CD14-positive monocyte (primary cell): ENCODE data around the gene CIROP. TPM values are rescaled to one million over a fixed set of nuclear protein-coding genes. Genes with fewer than 3 reads are reported as not detected.

ENCODE experiments used
- DNase-seq, 3 donors: peaks; one replicate each; pipeline ENCODE4 v3.0.0-alpha.2; 2011 to 2022
- H2AFZ ChIP-seq: 2 replicates; pipeline ENCODE4 v1.6.0; 2012; ENCODE audit warnings: mild to moderate bottlenecking, low read depth, low read length, inconsistent platforms; ENCODE audit not compliant: insufficient read depth, poor library complexity, severe bottlenecking
- H3K27ac ChIP-seq, 2 donors: 1 replicate in 1 of 2; 2 replicates in 1 of 2; pipeline ENCODE4 v1.5.1; 2012 to 2013; ENCODE audit warnings: low read length in 2 of 2, control low read depth in 1 of 2, inconsistent platforms in 1 of 2, low read depth in 1 of 2, mild to moderate bottlenecking in 1 of 2
- H3K27me3 ChIP-seq, 2 donors: one replicate each; pipeline versions ENCODE4 v1.6.0 to v1.6.1; 2011 to 2013; ENCODE audit warnings: low read length in 2 of 2; ENCODE audit not compliant: control insufficient read depth in 2 of 2, insufficient read depth in 2 of 2
- H3K36me3 ChIP-seq, 2 donors: replicated peaks in 1 of 2; 1 replicate in 1 of 2; 2 replicates in 1 of 2; pipeline versions ENCODE4 v1.5.1 to v1.6.1; 2012 to 2013; ENCODE audit warnings: low read length in 2 of 2, control low read depth in 1 of 2, inconsistent platforms in 1 of 2, mild to moderate bottlenecking in 1 of 2; ENCODE audit not compliant: insufficient read depth in 2 of 2, control insufficient read depth in 1 of 2
- H3K4me1 ChIP-seq, 2 donors: 1 replicate in 1 of 2; 2 replicates in 1 of 2; pipeline versions ENCODE4 v1.5.1 to v1.6.1; 2012 to 2013; ENCODE audit warnings: low read length in 2 of 2, control low read depth in 1 of 2, inconsistent platforms in 1 of 2, mild to moderate bottlenecking in 1 of 2, moderate library complexity in 1 of 2; ENCODE audit not compliant: insufficient read depth in 2 of 2, control insufficient read depth in 1 of 2
- H3K4me2 ChIP-seq: replicated peaks from 2 replicates; pipeline ENCODE3; 2012; ENCODE audit warnings: low read length, moderate library complexity, mild to moderate bottlenecking; ENCODE audit not compliant: poor library complexity, severe bottlenecking; ENCODE audit errors: extremely low read depth
- H3K4me3 ChIP-seq, 3 experiments: fragments of 200-600 bp in 1 of 3; sonication (generic) in 1 of 3; replicated peaks in 1 of 3; 1 replicate in 2 of 3; 2 replicates in 1 of 3; pipeline ENCODE4 v1.5.1; 2011 to 2013; ENCODE audit warnings: low read length in 3 of 3, mild to moderate bottlenecking in 3 of 3, control low read depth in 2 of 3, low read depth in 2 of 3, inconsistent platforms in 1 of 3, moderate library complexity in 1 of 3
- H3K79me2 ChIP-seq: 2 replicates; pipeline ENCODE4 v1.6.0; 2012; ENCODE audit warnings: mild to moderate bottlenecking, control low read depth, inconsistent platforms, low read length, moderate library complexity; ENCODE audit not compliant: insufficient read depth
- H3K9ac ChIP-seq: 2 replicates; pipeline ENCODE4 v1.6.0; 2017; ENCODE audit warnings: low read length, mild to moderate bottlenecking; ENCODE audit not compliant: insufficient read depth, poor library complexity, severe bottlenecking
- H3K9me3 ChIP-seq, 2 donors: replicated peaks in 1 of 2; 1 replicate in 1 of 2; 2 replicates in 1 of 2; pipeline versions ENCODE4 v1.5.1 to v1.6.1; 2012 to 2013; ENCODE audit warnings: low read length in 2 of 2, control low read depth in 1 of 2; ENCODE audit not compliant: control insufficient read depth in 1 of 2, insufficient read depth in 1 of 2
- H4K20me1 ChIP-seq: 2 replicates; pipeline ENCODE4 v1.6.0; 2012; ENCODE audit warnings: mild to moderate bottlenecking, low read length, control low read depth, moderate library complexity; ENCODE audit not compliant: insufficient read depth
- H3K27ac Mint-ChIP-seq, 7 donors: one replicate each; pipeline ENCODE4 v1.8.0; 2020; ENCODE audit warnings: mild to moderate bottlenecking in 7 of 7, mixed read lengths in 7 of 7, moderate library complexity in 6 of 7, inconsistent platforms in 2 of 7
- H3K27me3 Mint-ChIP-seq, 3 donors: one replicate each; pipeline ENCODE4 v1.8.0; 2021 to 2022; ENCODE audit warnings: low read depth in 3 of 3, mild to moderate bottlenecking in 3 of 3, mixed read lengths in 3 of 3, moderate library complexity in 3 of 3, inconsistent platforms in 1 of 3
- H3K36me3 Mint-ChIP-seq, 2 donors: one replicate each; pipeline ENCODE4 v1.8.0; 2020; ENCODE audit warnings: mixed read lengths in 2 of 2, inconsistent platforms in 1 of 2, mild to moderate bottlenecking in 1 of 2
- H3K4me1 Mint-ChIP-seq: one replicate; pipeline ENCODE4 v1.8.0; 2020; ENCODE audit warnings: mild to moderate bottlenecking, mixed read lengths
- H3K4me3 Mint-ChIP-seq, 2 donors: one replicate each; pipeline ENCODE4 v1.8.0; 2020; ENCODE audit warnings: mild to moderate bottlenecking in 2 of 2, mixed read lengths in 2 of 2, moderate library complexity in 1 of 2
- H3K9me3 Mint-ChIP-seq, 7 donors: one replicate each; pipeline ENCODE4 v1.8.0; 2020 to 2022; ENCODE audit warnings: mixed read lengths in 7 of 7, mild to moderate bottlenecking in 6 of 7, moderate library complexity in 6 of 7, inconsistent platforms in 2 of 7
- CTCF ChIP-seq: fragments of 200-600 bp; IDR thresholded peaks from one replicate; pipeline ENCODE4 v1.8.0; 2022; ENCODE audit warnings: antibody characterized with exemption, mild to moderate bottlenecking
- WGBS: methylation state at CpG from one replicate; pipeline ENCODE4 v1.1.5; 2013; ENCODE audit warnings: missing lambda C conversion rate; ENCODE audit not compliant: insufficient coverage; 5-methylcytosine and 5-hydroxymethylcytosine counted together
- intact Hi-C, 2 donors: fragments of 100-400 bp; cut with micrococcal nuclease; formaldehyde crosslinking; loops; one replicate each; pipeline versions ENCODE4 v1.15.0 to v1.15.1; 2023
- polyA plus RNA-seq, 3 donors: library from polyadenylated mRNA; depleted of rRNA in 1 of 3; unstranded in 2 of 3; stranded (reverse) in 1 of 3; fragments of 300-500 nt in 2 of 3; fragments of >200 nt in 1 of 3; fragmentation: Illumina TruSeq in 2 of 3; gene quantifications; 1 replicate in 2 of 3; 2 replicates in 1 of 3; pipeline ENCODE4 v1.2.3, GENCODE V29; 2012 to 2021

Gene CIROP
- polyA plus RNA-seq, 3 donors = not detected

- Histone ChIP-seq H3K27me3 (peaks cover 0 to 2% of the 10 kb centered on the region in 2 donors), H3K9me3 (no peaks in the 10 kb centered on the region), H3K4me1 (peaks cover 9 to 12% of the 10 kb centered on the region in 2 donors), H3K4me2 (no peak overlapping the region), H3K79me2 (peaks cover 15% of the 10 kb centered on the region), H2AFZ (no peak overlapping the region), H3K4me3 (no peak overlapping the region), H4K20me1 (peaks cover 64% of the 10 kb centered on the region), H3K36me3 (peaks cover 71 to 85% of the 10 kb centered on the region in 2 donors), H3K27ac (peak overlapping the region in 1 of 2 donors; percentile 1), H3K9ac (no peak overlapping the region)
- no peak for TF ChIP-seq CTCF
- peaks cover 74 to 82% of the 10 kb centered on the region in 2 donors for H3K36me3 Mint-ChIP-seq
- no peak overlapping the region for H3K4me3 Mint-ChIP-seq
- intact Hi-C loops = no loop called here
- H3K27me3 Mint-ChIP-seq = peaks cover 1 to 5% (median 5%) of the 10 kb centered on the region in 3 donors
- peak overlapping the region in 1 of 7 donors; percentile 63 for H3K27ac Mint-ChIP-seq
- no peak for DNase-seq
- no CpG with 5 or more reads among the region's 4 CpGs for WGBS
- H3K4me1 Mint-ChIP-seq = peaks cover 7% of the 10 kb centered on the region
- peaks cover 0 to 1% (median 0%) of the 10 kb centered on the region in 7 donors for H3K9me3 Mint-ChIP-seq
Measured at GRCh38 chr14:23062002-23062401, 42.8 kb downstream of the CIROP start.

GRCh38 chr14:23060536-23061260 lies 44.1 kb downstream of the CIROP start:
- Histone ChIP-seq H2AFZ (no peak overlapping the region), H3K4me2 (no peak overlapping the region), H3K27ac (no peak overlapping the region), H3K4me1 (peaks cover 20 to 22% of the 10 kb centered on the region in 2 donors), H3K79me2 (peaks cover 4% of the 10 kb centered on the region), H3K4me3 (no peak overlapping the region), H4K20me1 (peaks cover 51% of the 10 kb centered on the region), H3K9ac (no peak overlapping the region), H3K9me3 (no peaks in the 10 kb centered on the region), H3K36me3 (peaks cover 59 to 72% of the 10 kb centered on the region in 2 donors), H3K27me3 (peaks cover 4 to 10% of the 10 kb centered on the region in 2 donors)
- Mint-ChIP-seq H3K4me3 (no peak overlapping the region), H3K4me1 (peaks cover 20% of the 10 kb centered on the region), H3K27me3 (peaks cover 10 to 16% (median 14%) of the 10 kb centered on the region in 3 donors), H3K27ac (peak overlapping the region in 1 of 7 donors; percentile 81), H3K9me3 (peaks cover 0 to 3% (median 0%) of the 10 kb centered on the region in 7 donors), H3K36me3 (peaks cover 63 to 69% of the 10 kb centered on the region in 2 donors)
- over 99% methylated on average over 11 of the region's 17 CpGs for WGBS
- TF ChIP-seq CTCF = no peak
- intact Hi-C loops = no loop called here
- no peak for DNase-seq
